Natural killer cell (primary cell): Measurements from ENCODE around the gene ADAM17. TPM values are rescaled to one million over a fixed set of nuclear protein-coding genes. Genes with fewer than 3 reads are reported as not detected.
A peak's percentile ranks its signal among the peaks of the same experiment; 100 is the strongest.

Experiments
- ATAC-seq, 3 donors: fragments of 150-1000 bp in 2 of 3; fragments of 200-7000 bp in 1 of 3; cut with Tn5 transposase; 1 replicate in 1 of 3; 2 replicates in 2 of 3; pipeline ENCODE4 v1.10.0; 2021; ENCODE audit warnings: mild to moderate bottlenecking in 2 of 3, moderate library complexity in 2 of 3
- DNase-seq, 2 donors: peaks; one replicate each; pipeline versions ENCODE4 v3.0.0 to v3.0.0-alpha.2; 2013 to 2021; ENCODE audit warnings: mixed read lengths in 1 of 2
- H3K27ac ChIP-seq: one replicate; pipeline ENCODE4 v1.5.1; 2013; ENCODE audit warnings: mild to moderate bottlenecking, low read length
- H3K27me3 ChIP-seq: one replicate; pipeline ENCODE4 v1.6.1; 2013; ENCODE audit warnings: low read length; ENCODE audit not compliant: control insufficient read depth, insufficient read depth
- H3K36me3 ChIP-seq: one replicate; pipeline ENCODE4 v1.6.1; 2013; ENCODE audit warnings: low read length; ENCODE audit not compliant: control insufficient read depth, insufficient read depth
- H3K4me1 ChIP-seq: one replicate; pipeline ENCODE4 v1.6.1; 2013; ENCODE audit warnings: low read length; ENCODE audit not compliant: control insufficient read depth, insufficient read depth
- H3K4me3 ChIP-seq: one replicate; pipeline ENCODE4 v1.5.1; 2013; ENCODE audit warnings: low read length
- H3K9me3 ChIP-seq: one replicate; pipeline ENCODE4 v1.6.1; 2013; ENCODE audit warnings: low read length; ENCODE audit not compliant: control insufficient read depth, insufficient read depth
- H3K27ac Mint-ChIP-seq, 2 donors: one replicate each; pipeline ENCODE4 v1.8.0; 2022; ENCODE audit warnings: mild to moderate bottlenecking in 2 of 2, mixed read lengths in 2 of 2, moderate library complexity in 1 of 2
- H3K27me3 Mint-ChIP-seq, 2 donors: one replicate each; pipeline ENCODE4 v1.8.0; 2022; ENCODE audit warnings: low read depth in 2 of 2, mixed read lengths in 2 of 2
- H3K36me3 Mint-ChIP-seq: one replicate; pipeline ENCODE4 v1.8.0; 2022; ENCODE audit warnings: mixed read lengths
- H3K4me1 Mint-ChIP-seq, 2 donors: one replicate each; pipeline ENCODE4 v1.8.0; 2022; ENCODE audit warnings: mixed read lengths in 2 of 2
- H3K4me3 Mint-ChIP-seq: one replicate; pipeline ENCODE4 v1.8.0; 2022; ENCODE audit warnings: mild to moderate bottlenecking, moderate library complexity, mixed read lengths
- H3K9me3 Mint-ChIP-seq, 2 donors: one replicate each; pipeline ENCODE4 v1.8.0; 2022; ENCODE audit warnings: mixed read lengths in 2 of 2
- WGBS: methylation state at CpG from one replicate; pipeline ENCODE4 v1.1.7; 2013; ENCODE audit warnings: missing lambda C conversion rate; ENCODE audit not compliant: insufficient coverage; 5-methylcytosine and 5-hydroxymethylcytosine counted together
- intact Hi-C: fragments of 100-400 bp; cut with micrococcal nuclease; formaldehyde crosslinking; loops from one replicate; pipeline ENCODE4 v1.14.2; 2022
- total RNA-seq, 4 donors: library from RNA; stranded (reverse); fragments of 120-200 nt in 1 of 4; gene quantifications; one replicate each; pipeline versions ENCODE4 v1.2.3 to v1.2.4, GENCODE V29; 2013 to 2022
- TF ChIP-seq, protein P1 (sequence below): fragments of 200-600 bp; IDR thresholded peaks from one replicate; pipeline ENCODE4 v1.8.0; 2022; ENCODE audit warnings: antibody characterized with exemption

Gene ADAM17
- total RNA-seq, 3 donors from 2014 or later (not counting 1 experiment from before 2014, with no cell fraction given), result 44.0 to 53.8 (median 46.8) TPM

DNA sequence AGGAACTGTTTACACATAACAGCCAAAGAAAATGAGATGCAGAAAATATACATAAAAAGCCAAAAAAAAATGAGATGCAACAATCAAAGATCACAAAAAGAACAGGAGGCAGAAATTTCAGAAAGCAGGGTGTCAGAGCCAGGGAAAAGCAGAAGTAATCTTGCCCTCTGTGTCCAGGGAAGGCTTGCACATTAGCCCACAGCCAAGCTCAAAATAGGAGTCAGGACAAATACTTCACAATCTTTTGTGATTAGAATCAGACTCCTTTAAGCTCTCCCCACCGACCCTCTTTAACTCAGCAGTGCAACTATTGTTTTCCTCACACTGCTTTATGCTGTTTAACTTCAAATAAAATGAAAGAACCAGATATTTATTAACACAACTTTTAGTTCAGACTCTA, 46.7 kb downstream of the ADAM17 start:
- WGBS, result 20% methylated on average over 1 of the region's 1 CpG
- Mint-ChIP-seq H3K9me3 (no peaks in the 10 kb centered on the region), H3K4me1 (no peaks in the 10 kb centered on the region), H3K4me3 (no peak overlapping the region), H3K36me3 (no peaks in the 10 kb centered on the region), H3K27ac (peak overlapping the region in 1 of 2 donors; percentile 1), H3K27me3 (no peaks in the 10 kb centered on the region)
- ATAC-seq (no peak), DNase-seq (no peak)
- Histone ChIP-seq H3K27me3 (no peaks in the 10 kb centered on the region), H3K9me3 (no peaks in the 10 kb centered on the region), H3K4me1 (no peaks in the 10 kb centered on the region), H3K4me3 (no peak overlapping the region), H3K36me3 (peaks cover 48% of the 10 kb centered on the region), H3K27ac (no peak overlapping the region)
- intact Hi-C loops, result no loop called here
- TF ChIP-seq, protein P1, sequence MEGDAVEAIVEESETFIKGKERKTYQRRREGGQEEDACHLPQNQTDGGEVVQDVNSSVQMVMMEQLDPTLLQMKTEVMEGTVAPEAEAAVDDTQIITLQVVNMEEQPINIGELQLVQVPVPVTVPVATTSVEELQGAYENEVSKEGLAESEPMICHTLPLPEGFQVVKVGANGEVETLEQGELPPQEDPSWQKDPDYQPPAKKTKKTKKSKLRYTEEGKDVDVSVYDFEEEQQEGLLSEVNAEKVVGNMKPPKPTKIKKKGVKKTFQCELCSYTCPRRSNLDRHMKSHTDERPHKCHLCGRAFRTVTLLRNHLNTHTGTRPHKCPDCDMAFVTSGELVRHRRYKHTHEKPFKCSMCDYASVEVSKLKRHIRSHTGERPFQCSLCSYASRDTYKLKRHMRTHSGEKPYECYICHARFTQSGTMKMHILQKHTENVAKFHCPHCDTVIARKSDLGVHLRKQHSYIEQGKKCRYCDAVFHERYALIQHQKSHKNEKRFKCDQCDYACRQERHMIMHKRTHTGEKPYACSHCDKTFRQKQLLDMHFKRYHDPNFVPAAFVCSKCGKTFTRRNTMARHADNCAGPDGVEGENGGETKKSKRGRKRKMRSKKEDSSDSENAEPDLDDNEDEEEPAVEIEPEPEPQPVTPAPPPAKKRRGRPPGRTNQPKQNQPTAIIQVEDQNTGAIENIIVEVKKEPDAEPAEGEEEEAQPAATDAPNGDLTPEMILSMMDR, result no peak

DNA sequence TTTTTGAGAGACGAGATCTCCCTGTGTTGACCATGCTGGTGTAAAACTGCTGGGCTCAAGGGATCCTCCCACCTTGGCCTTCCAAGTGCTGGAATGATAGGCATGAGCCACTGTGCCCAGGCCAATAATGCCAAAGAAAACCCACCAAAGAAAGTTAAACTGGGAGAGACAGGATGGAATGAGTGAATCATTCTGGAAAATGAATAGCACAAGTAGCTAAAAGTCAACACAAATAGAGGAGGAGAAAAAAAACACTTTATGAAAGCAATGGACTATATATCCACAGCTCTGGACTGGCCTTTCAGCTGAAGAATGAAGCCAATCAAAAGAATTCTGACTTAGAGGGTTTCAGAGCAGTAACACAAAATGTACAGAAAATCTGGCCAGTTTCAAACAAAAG, 57.4 kb downstream of the ADAM17 start:
- no peak overlapping the region for H3K27ac ChIP-seq
- peaks cover 79% of the 10 kb centered on the region for H3K36me3 ChIP-seq
- Mint-ChIP-seq H3K27me3 (no peaks in the 10 kb centered on the region), H3K9me3 (no peaks in the 10 kb centered on the region), H3K4me1 (peaks cover 0 to 10% of the 10 kb centered on the region in 2 donors), H3K27ac (peak overlapping the region; percentile 4 to 36), H3K36me3 (peaks cover 37% of the 10 kb centered on the region), H3K4me3 (no peak overlapping the region)
- intact Hi-C loops, result no loop called here
- H3K27me3 ChIP-seq, result no peaks in the 10 kb centered on the region
- WGBS, result 93% methylated on average over 1 of the region's 1 CpG
- H3K4me1 ChIP-seq, result no peaks in the 10 kb centered on the region
- H3K9me3 ChIP-seq, result no peaks in the 10 kb centered on the region
- TF ChIP-seq, protein P1, result no peak
- DNase-seq (no peak), ATAC-seq (no peak)
- no peak overlapping the region for H3K4me3 ChIP-seq

DNA sequence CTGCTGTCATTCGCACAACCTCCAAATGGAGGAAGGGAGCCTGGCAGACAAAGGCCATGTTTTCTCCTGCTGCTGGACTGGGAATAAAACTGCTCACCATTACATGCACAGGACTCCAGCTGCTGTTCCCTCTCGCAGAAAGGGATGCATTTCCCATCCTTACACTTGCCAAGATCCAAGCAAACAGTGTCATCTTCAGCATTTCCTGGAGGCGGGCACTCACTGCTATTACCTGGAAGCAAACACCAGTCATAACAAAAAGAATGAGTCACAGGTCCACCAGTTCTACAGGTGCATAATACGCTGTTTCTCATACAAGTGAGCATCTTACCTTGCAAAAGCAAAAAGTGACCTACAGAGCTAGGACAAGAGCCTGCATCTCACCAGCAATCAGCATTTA, 58.6 kb downstream of the ADAM17 start:
- Histone ChIP-seq H3K4me3 (no peak overlapping the region), H3K36me3 (peaks cover 79% of the 10 kb centered on the region), H3K4me1 (no peaks in the 10 kb centered on the region), H3K9me3 (no peaks in the 10 kb centered on the region), H3K27me3 (no peaks in the 10 kb centered on the region), H3K27ac (no peak overlapping the region)
- intact Hi-C loops, result no loop called here
- DNase-seq (no peak), ATAC-seq (no peak)
- H3K27me3 Mint-ChIP-seq, result no peaks in the 10 kb centered on the region
- H3K27ac Mint-ChIP-seq, result peak overlapping the region in 1 of 2 donors; percentile 16
- H3K9me3 Mint-ChIP-seq, result no peaks in the 10 kb centered on the region
- H3K4me3 Mint-ChIP-seq, result no peak overlapping the region
- TF ChIP-seq, protein P1, result no peak
- WGBS, result 96% methylated on average over 4 of the region's 4 CpGs
- H3K4me1 Mint-ChIP-seq, result peaks cover 0 to 11% of the 10 kb centered on the region in 2 donors
- peaks cover 39% of the 10 kb centered on the region for H3K36me3 Mint-ChIP-seq

DNA sequence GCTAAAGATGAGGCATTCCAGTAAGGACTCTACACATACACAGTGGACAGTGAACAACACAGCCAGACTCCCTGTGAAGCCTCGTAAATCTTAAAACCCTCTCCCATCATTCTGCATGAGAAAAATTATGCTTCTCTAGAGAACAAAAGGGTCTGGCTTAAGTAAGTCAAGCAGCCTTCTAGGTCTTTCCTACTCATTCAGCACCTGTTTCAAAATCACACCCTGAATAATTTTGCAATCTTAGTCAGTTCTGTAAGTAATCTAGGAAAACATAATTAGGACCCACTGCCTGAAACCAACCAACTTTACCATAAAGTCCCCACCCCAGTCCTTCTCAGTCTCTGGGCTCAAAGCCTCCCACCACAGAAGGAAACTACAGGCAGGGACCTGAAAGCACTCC, 61.5 kb downstream of the ADAM17 start:
- H3K27me3 ChIP-seq, result no peaks in the 10 kb centered on the region
- no peaks in the 10 kb centered on the region for H3K9me3 ChIP-seq
- TF ChIP-seq, protein P1, result no peak
- H3K27me3 Mint-ChIP-seq, result no peaks in the 10 kb centered on the region
- no peaks in the 10 kb centered on the region for H3K9me3 Mint-ChIP-seq
- no peak overlapping the region for H3K27ac ChIP-seq
- H3K36me3 ChIP-seq, result peaks cover 87% of the 10 kb centered on the region
- H3K4me1 ChIP-seq, result no peaks in the 10 kb centered on the region
- H3K4me1 Mint-ChIP-seq, result peaks cover 0 to 7% of the 10 kb centered on the region in 2 donors
- ATAC-seq, result no peak
- no peak for DNase-seq
- H3K4me3 Mint-ChIP-seq, result no peak overlapping the region
- H3K4me3 ChIP-seq, result no peak overlapping the region
- WGBS, result 93% methylated on average over 1 of the region's 1 CpG
- H3K36me3 Mint-ChIP-seq, result peaks cover 16% of the 10 kb centered on the region
- intact Hi-C loops, result no loop called here
- peak overlapping the region; percentile 15 to 71 for H3K27ac Mint-ChIP-seq
